ENCODE results near the gene TPH2. TPM values are rescaled to one million over a fixed set of nuclear protein-coding genes. Genes with fewer than 3 reads are reported as not detected.

Gene TPH2
- total RNA-seq, 2 donors from 2014 or later, result not detected

DNA sequence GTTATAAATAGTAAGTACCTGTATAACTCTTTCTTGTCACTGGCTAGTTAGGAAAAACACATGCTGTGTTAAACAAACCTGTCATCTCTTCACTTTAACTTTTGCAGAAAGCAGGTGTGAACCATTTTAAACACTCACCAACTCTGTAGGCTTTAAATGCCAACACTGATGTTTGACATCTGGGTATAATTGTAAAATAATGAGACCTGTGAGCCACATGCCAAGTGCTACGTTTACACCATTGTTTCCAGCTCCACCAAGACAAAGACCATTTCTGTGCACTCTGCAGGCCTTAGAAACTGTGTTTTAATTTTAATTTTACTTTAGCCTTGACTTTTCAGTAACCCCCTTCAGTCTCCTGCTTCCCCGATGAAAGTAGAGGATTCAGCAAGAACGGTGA, 11.0 kb downstream of the TPH2 start:
- H3K4me3 Mint-ChIP-seq, result no peak overlapping the region

DNA sequence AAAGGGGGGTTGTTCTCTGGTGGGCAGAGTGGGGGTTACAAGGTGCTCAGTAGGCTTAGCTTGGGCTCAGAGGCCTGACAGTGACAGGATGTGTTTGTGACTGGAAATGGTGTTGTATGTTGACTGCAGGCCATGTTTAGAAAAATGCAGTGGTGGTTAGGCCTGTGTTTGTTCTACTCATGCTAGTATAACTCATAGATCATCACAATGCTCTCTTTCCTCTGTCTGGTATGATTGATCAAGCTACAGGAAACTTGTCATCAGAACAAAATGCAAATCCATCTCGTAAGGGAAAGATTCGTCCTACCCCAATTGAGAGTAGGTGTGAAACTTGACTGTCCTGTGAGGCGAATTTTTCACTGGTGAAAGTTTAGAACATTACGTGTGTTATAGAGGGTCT, 11.8 kb downstream of the TPH2 start:
- H3K36me3 Mint-ChIP-seq (ENCODE audit: low read depth), result no peaks in the 10 kb centered on the region
- no peaks in the 10 kb centered on the region for H3K4me1 Mint-ChIP-seq
- peak overlapping the region; percentile 39 for H3K27ac Mint-ChIP-seq
- no peak overlapping the region for H3K4me3 Mint-ChIP-seq
- no peaks in the 10 kb centered on the region for H3K9me3 Mint-ChIP-seq
- H3K27me3 Mint-ChIP-seq, result peaks cover 19% of the 10 kb centered on the region
- ATAC-seq (replicated peaks), result peak; percentile 74

More for the DNA sequence above, 11.0 kb downstream of the TPH2 start:
- Mint-ChIP-seq H3K4me1 (no peaks in the 10 kb centered on the region), H3K36me3 (ENCODE audit: low read depth) (no peaks in the 10 kb centered on the region), H3K9me3 (no peaks in the 10 kb centered on the region), H3K27ac (peak overlapping the region; percentile 39), H3K27me3 (peaks cover 26% of the 10 kb centered on the region)
- no peak for ATAC-seq (replicated peaks)

DNA sequence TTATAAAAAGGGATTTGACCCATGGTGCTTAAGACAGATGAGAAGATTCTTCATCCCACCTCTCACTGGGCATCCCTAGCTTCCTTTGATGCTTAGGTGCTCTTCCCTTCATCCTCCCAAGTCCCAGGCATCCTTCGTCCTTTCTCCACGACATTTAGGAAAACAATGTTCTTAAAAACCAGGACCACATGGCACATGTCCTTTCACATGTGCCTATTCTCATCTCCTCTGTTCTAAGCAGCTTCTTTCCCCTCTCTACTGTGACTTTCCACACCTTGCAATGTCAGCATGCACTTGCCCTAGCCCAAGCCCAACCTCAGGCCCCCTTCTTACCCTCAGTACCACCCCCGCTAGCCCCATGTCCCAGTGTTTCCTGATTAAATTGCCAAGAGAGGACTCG, 12.2 kb downstream of the TPH2 start:
- H3K27ac Mint-ChIP-seq, result no peak overlapping the region
- no peaks in the 10 kb centered on the region for H3K36me3 Mint-ChIP-seq (ENCODE audit: low read depth)
- H3K9me3 Mint-ChIP-seq, result no peaks in the 10 kb centered on the region
- H3K4me3 Mint-ChIP-seq, result no peak overlapping the region
- no peaks in the 10 kb centered on the region for H3K4me1 Mint-ChIP-seq
- ATAC-seq (replicated peaks), result no peak
- H3K27me3 Mint-ChIP-seq, result peaks cover 19% of the 10 kb centered on the region

DNA sequence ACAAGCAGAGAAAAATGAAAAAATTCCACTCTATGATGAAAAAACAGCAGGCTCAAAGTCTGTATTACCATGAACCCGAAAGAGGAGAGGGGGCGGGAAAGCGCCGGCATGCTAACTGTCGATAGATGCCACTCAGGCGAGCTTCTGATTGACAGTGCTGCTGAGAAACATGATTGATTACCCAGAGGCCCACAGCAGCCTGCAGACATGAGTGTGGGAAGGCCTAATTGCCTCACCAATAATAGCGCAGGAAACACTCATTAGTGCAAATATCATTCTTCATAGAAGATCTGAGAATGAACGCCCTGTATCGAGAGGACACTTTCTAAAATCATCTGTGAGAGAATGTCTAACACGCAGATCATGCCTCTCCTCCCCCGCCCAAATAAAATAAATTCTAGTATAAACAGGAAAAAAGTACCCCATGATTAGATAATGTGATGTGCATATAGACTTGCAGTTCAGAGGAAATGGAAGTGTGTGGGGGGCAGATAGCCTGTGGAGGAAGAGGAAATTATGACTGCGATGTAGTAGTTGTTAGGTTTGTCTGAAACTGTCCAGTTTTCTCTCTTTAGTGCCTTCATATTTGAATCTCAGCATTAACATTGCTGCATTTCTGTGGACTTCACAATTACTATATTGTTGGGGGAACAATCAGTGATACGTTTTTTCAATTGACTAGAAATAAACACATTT, 15.6 kb downstream of the TPH2 start:
- no peak for ATAC-seq (replicated peaks)
- H3K9me3 Mint-ChIP-seq, result no peaks in the 10 kb centered on the region
- H3K36me3 Mint-ChIP-seq (ENCODE audit: low read depth), result no peaks in the 10 kb centered on the region
- H3K27ac Mint-ChIP-seq, result no peak overlapping the region
- H3K4me3 Mint-ChIP-seq, result no peak overlapping the region
- H3K27me3 Mint-ChIP-seq, result peaks cover 14% of the 10 kb centered on the region
- H3K4me1 Mint-ChIP-seq, result no peaks in the 10 kb centered on the region

DNA sequence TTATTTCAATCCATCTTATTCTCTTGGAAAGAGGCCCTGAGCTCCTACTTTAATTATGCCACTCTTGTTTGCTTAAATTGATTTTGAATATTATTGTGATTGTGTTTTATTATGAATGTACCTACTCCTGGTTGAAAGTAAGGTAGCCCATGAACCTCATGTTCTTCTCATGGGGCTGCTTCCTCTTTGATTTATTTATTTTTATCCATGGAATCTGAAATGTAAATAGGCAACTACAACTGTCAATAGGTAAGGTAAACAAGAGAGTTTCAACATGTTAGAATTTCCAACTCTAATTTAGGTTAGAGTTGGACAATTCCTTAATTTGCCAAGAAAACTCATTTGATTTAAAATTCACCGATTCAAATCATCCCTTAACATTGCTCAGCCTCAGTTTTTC, 16.2 kb downstream of the TPH2 start:
- Mint-ChIP-seq H3K4me3 (no peak overlapping the region), H3K27me3 (peaks cover 18% of the 10 kb centered on the region), H3K27ac (no peak overlapping the region), H3K4me1 (no peaks in the 10 kb centered on the region), H3K36me3 (ENCODE audit: low read depth) (no peaks in the 10 kb centered on the region), H3K9me3 (no peaks in the 10 kb centered on the region)
- ATAC-seq (replicated peaks), result no peak

DNA sequence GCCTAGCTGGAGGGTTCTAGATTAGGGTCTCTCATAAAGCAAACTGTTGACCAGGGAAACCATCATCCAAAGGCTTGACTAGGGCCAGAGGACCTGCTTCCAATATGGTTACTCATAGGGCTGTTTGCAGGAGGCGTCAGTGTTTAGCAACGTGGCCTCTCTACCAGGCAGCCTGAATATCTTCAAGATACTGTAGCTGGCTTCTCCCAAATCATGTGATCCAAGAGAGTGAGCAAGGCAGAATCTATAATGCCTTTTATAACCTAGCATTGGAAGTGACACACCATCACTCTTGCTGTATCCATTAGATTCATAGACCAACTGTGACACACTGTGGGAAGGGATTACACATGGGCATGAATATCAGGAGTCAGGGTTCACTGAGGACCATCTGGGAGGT, 17.3 kb downstream of the TPH2 start:
- no peak overlapping the region for H3K27ac Mint-ChIP-seq
- peaks cover 17% of the 10 kb centered on the region for H3K27me3 Mint-ChIP-seq
- no peaks in the 10 kb centered on the region for H3K9me3 Mint-ChIP-seq
- H3K4me1 Mint-ChIP-seq, result no peaks in the 10 kb centered on the region
- H3K36me3 Mint-ChIP-seq (ENCODE audit: low read depth), result no peaks in the 10 kb centered on the region
- no peak overlapping the region for H3K4me3 Mint-ChIP-seq
- ATAC-seq (replicated peaks), result no peak

DNA sequence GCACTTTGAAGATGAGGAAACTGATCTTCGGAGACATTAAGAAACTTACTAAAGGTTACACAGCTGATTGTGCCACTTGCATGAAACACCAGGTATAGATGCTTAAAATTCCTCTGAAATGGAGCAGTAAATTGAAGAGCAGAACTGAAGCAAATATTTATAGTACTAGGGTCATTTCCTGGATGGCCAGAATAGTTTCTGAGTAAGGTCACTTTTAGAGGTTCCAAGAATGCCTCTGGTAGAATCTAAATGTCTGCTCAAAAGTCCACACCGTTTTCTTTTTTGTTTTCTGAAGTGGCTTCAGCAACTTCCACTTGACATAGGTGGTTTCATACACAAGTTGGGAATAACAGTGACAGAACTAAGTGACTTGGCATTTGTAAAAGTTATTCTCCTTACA, 19.4 kb downstream of the TPH2 start:
- no peaks in the 10 kb centered on the region for H3K9me3 Mint-ChIP-seq
- no peaks in the 10 kb centered on the region for H3K36me3 Mint-ChIP-seq (ENCODE audit: low read depth)
- H3K4me3 Mint-ChIP-seq, result no peak overlapping the region
- peaks cover 20% of the 10 kb centered on the region for H3K27me3 Mint-ChIP-seq
- H3K4me1 Mint-ChIP-seq, result no peaks in the 10 kb centered on the region
- ATAC-seq (replicated peaks), result no peak
- H3K27ac Mint-ChIP-seq, result no peak overlapping the region

DNA sequence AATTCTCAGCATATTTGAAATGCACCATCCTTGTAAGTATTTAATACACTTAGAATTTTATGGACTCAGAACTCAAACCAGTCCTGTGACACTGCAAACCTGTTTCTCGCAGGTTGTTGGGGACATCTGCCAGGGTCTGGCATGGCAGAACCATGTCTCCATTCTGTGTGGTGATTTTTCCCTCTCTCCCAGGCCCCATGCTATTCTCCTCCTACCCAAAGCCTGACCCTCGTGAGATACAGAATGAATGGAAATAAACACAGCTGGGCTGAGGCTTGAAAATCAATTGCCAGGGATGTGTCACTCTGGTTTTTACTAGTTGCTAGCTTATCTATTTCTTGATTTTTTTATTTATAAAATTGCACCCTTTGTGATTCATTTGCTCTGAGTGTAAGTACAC, 19.8 kb downstream of the TPH2 start:
- Mint-ChIP-seq H3K36me3 (ENCODE audit: low read depth) (no peaks in the 10 kb centered on the region), H3K9me3 (no peaks in the 10 kb centered on the region), H3K27me3 (peaks cover 20% of the 10 kb centered on the region), H3K27ac (no peak overlapping the region), H3K4me1 (no peaks in the 10 kb centered on the region), H3K4me3 (no peak overlapping the region)
- ATAC-seq (replicated peaks), result no peak

DNA sequence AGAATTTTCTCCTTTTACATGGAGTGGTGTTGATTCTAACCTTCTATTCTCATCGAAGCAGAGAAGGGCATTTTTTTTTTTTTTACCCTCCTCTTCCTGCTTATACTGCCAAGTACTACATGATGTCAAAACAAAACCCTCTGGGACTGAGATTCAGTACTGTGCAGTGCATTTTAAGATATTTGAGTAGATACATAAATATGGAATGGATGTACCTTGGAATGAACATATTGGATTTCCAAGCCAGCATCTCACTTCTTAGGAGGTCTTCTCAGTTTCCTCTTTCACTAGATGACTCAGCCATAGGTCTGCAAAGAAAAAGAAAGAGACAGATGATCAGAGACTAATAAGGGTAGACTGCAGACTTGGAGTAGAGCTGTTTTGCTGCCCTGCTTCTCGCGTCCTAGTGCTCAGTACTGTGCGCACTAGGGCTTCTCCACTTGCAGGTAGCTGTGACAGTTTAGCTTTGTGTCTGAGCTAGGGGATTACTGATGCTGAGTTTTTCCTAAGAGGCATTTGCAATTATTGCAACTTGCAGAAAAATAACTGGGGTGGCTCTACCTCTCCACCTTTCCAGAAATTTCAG, 20.4 kb downstream of the TPH2 start:
- Mint-ChIP-seq H3K36me3 (ENCODE audit: low read depth) (no peaks in the 10 kb centered on the region), H3K4me1 (no peaks in the 10 kb centered on the region), H3K9me3 (no peaks in the 10 kb centered on the region), H3K27ac (no peak overlapping the region), H3K4me3 (no peak overlapping the region), H3K27me3 (peaks cover 16% of the 10 kb centered on the region)
- no peak for ATAC-seq (replicated peaks)

DNA sequence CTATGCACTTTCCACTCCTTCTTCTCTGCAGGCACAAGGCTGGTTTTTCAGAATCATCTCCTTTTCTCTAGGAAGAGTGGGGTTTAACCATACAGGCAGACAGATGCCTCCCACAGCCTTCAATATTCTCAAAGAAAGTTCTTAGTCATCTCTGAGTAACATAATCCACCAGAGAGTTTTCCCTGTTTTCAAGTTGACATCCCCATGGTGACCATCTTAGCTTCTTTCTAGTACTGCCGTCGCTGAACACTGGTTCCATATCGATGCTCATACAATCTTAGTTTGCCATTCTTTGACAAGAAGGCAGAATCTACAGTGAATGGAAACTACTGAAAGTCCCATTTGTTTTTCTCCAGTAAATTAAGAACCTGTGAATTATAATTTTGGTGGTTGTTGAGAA, 28.6 kb downstream of the TPH2 start:
- H3K9me3 Mint-ChIP-seq, result no peaks in the 10 kb centered on the region
- H3K27me3 Mint-ChIP-seq, result peaks cover 25% of the 10 kb centered on the region
- H3K4me3 Mint-ChIP-seq, result no peak overlapping the region
- H3K27ac Mint-ChIP-seq, result no peak overlapping the region
- H3K36me3 Mint-ChIP-seq (ENCODE audit: low read depth), result no peaks in the 10 kb centered on the region
- no peaks in the 10 kb centered on the region for H3K4me1 Mint-ChIP-seq
- no peak for ATAC-seq (replicated peaks)

DNA sequence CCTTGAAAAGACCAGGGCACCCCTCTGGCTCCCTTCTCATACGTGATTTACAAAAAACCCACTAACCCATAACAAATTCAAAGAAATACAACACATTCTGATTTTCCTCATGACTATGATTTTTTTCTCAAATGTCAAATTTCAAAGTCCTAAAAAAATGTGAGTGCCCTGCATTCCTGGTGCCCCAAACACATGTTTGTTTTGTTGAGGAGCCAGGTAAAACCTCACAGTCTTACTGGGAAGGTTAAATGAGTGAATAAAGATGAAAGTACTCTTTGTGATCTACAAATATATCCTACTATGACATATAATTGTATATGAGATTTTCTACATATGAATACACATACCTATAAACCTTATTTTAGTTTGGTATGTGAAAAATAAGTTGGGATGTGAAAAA, 30.7 kb downstream of the TPH2 start:
- H3K36me3 Mint-ChIP-seq (ENCODE audit: low read depth), result no peaks in the 10 kb centered on the region

DNA sequence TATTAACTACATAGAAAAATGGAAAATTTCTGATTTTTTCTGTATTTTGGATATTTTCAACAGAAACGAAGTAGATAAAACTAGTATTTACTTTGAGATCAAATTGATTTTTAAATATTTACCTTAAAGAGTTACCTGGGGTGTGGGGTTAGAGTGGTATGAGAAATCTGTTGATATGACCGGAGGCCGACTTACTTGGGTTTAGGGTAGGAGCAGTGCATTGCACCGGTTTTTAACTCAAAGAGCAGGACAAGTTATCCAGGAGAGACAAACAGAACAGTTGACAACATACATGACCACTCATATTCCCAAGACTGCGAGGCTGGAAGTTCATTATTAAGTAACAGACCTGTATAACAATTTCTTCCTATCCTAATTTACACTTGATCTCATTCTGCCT, 31.4 kb downstream of the TPH2 start:
- H3K4me3 Mint-ChIP-seq, result no peak overlapping the region
- no peaks in the 10 kb centered on the region for H3K9me3 Mint-ChIP-seq
- H3K27me3 Mint-ChIP-seq, result peaks cover 26% of the 10 kb centered on the region
- no peaks in the 10 kb centered on the region for H3K36me3 Mint-ChIP-seq (ENCODE audit: low read depth)
- ATAC-seq (replicated peaks), result no peak
- no peak overlapping the region for H3K27ac Mint-ChIP-seq
- H3K4me1 Mint-ChIP-seq, result peaks cover 7% of the 10 kb centered on the region

More for the DNA sequence above, 30.7 kb downstream of the TPH2 start:
- H3K27ac Mint-ChIP-seq, result no peak overlapping the region
- no peak overlapping the region for H3K4me3 Mint-ChIP-seq
- no peaks in the 10 kb centered on the region for H3K9me3 Mint-ChIP-seq
- H3K27me3 Mint-ChIP-seq, result peaks cover 26% of the 10 kb centered on the region
- ATAC-seq (replicated peaks), result no peak
- peaks cover 4% of the 10 kb centered on the region for H3K4me1 Mint-ChIP-seq

DNA sequence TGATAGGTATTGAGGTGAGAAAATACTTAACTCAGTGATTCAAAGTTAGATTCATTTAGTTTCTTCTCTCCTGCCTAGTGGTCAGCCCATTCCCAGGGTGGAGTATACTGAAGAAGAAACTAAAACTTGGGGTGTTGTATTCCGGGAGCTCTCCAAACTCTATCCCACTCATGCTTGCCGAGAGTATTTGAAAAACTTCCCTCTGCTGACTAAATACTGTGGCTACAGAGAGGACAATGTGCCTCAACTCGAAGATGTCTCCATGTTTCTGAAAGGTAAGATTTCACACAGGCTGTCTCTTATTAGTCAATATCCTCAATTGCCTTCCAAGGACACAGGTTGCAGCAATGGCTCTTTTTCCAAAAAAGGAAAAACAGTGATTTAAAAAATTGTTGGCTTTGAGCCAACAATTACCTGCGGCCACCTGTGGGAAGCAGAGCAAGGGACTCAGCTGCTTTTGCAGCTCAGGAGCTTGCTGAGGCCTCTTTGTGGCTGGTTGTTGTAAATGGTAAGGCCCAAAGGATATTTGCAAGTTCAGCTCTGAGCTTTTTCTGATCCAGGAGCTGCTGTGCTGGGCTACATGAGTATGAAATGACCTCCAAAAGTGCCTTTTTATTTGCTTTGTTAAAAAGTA, 33.9 kb downstream of the TPH2 start:
- Mint-ChIP-seq H3K4me3 (no peak overlapping the region), H3K9me3 (no peaks in the 10 kb centered on the region), H3K36me3 (ENCODE audit: low read depth) (no peaks in the 10 kb centered on the region), H3K27me3 (peaks cover 28% of the 10 kb centered on the region), H3K4me1 (peaks cover 7% of the 10 kb centered on the region), H3K27ac (no peak overlapping the region)
- no peak for ATAC-seq (replicated peaks)

DNA sequence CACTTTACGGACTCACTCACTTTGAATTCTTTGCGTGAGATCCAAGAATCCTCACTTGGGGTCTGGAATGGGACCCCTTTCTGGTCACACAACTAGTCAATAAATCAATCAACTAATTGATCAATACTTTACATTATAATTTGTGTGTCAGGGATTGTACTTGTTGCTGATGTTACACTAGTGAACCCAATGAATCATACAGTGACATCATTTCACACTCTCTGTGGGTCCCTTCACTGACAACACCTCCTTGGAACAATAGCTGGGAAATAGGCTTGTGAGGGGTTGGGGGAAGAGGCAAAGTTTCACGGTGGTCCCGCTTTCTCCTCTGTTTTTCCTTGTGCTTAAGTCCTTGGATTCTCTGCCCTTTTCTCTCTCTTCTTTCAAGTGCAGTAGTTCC, 35.0 kb downstream of the TPH2 start:
- Mint-ChIP-seq H3K36me3 (ENCODE audit: low read depth) (no peaks in the 10 kb centered on the region), H3K9me3 (no peaks in the 10 kb centered on the region), H3K27me3 (peaks cover 20% of the 10 kb centered on the region), H3K27ac (no peak overlapping the region), H3K4me3 (no peak overlapping the region), H3K4me1 (peaks cover 7% of the 10 kb centered on the region)
- peak; percentile 91 for ATAC-seq (replicated peaks)

DNA sequence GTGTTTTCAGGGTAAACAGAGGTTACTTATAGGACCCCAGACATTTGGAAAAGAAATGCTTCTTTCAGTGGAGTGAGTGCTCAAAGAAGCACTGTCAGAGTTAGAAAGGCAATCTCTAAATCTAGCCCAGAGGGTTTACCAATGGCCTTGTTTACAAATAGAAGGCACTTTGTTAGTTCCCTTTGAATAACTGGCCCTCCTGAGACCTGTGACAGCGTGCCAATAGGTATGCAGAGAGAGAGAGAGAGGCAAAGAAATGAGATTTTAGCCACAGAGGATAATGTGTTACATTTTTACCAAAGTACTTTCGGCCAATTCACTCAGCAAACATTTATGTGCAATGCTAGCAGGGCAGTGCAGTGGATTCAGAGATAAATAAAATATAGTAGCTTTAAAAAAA, 41.9 kb downstream of the TPH2 start:
- Mint-ChIP-seq H3K27ac (no peak overlapping the region), H3K4me3 (no peak overlapping the region), H3K4me1 (no peaks in the 10 kb centered on the region), H3K27me3 (peaks cover 12% of the 10 kb centered on the region), H3K36me3 (ENCODE audit: low read depth) (no peaks in the 10 kb centered on the region), H3K9me3 (no peaks in the 10 kb centered on the region)
- no peak for ATAC-seq (replicated peaks)
